PC-3 (cell line): ENCODE data around the gene SLC9A8.

Source experiments
- EZH2 ChIP-seq: fragments of 300-600 bp; sonication (generic); IDR thresholded peaks from one replicate; pipeline ENCODE4 v1.6.1; 2017; ENCODE audit warnings: antibody characterized with exemption, mild to moderate bottlenecking, low read length; ENCODE audit not compliant: unreplicated experiment
- EZH2phosphoT487 ChIP-seq: fragments of 300-600 bp; sonication (generic); IDR thresholded peaks from 2 replicates; pipeline ENCODE4 v1.6.1; 2018; ENCODE audit warnings: mild to moderate bottlenecking, antibody characterized with exemption, low read length, borderline replicate concordance
- TF ChIP-seq, protein P1 (sequence below): fragments of 300-600 bp; sonication (generic); conservative IDR thresholded peaks from 2 replicates; pipeline ENCODE4 v1.5.1; 2017; ENCODE audit warnings: antibody characterized with exemption, low read depth, mild to moderate bottlenecking, low read length

DNA sequence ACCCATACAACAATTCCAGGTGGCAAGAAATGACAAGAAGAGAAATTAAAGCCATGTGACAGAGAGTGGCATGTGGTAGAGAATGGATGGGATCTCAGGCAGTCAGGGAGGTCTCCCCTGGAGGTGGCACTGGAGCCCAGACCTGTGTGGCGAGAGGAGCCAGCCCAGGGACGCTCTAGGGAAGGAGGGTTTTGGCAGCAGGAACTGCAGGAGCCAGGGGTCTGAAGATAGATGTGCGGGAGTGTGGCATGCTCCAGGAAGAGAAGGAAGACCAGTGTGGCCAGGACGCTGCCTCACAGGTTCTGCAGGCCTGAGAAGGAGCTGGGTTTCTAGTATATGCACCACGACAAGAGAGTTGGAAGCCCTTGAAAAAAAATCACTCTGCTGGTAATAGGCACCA is 57.6 kb downstream of the SLC9A8 start:
- TF ChIP-seq, protein P1, sequence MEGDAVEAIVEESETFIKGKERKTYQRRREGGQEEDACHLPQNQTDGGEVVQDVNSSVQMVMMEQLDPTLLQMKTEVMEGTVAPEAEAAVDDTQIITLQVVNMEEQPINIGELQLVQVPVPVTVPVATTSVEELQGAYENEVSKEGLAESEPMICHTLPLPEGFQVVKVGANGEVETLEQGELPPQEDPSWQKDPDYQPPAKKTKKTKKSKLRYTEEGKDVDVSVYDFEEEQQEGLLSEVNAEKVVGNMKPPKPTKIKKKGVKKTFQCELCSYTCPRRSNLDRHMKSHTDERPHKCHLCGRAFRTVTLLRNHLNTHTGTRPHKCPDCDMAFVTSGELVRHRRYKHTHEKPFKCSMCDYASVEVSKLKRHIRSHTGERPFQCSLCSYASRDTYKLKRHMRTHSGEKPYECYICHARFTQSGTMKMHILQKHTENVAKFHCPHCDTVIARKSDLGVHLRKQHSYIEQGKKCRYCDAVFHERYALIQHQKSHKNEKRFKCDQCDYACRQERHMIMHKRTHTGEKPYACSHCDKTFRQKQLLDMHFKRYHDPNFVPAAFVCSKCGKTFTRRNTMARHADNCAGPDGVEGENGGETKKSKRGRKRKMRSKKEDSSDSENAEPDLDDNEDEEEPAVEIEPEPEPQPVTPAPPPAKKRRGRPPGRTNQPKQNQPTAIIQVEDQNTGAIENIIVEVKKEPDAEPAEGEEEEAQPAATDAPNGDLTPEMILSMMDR, result no peak
- no peak for TF ChIP-seq EZH2phosphoT487
- no peak for TF ChIP-seq EZH2
